Mesendoderm (in vitro differentiated cells): Measurements from ENCODE around the gene UGDH.

Experiments used
- DNase-seq: peaks from one replicate; pipeline ENCODE4 v3.0.0; 2013
- H2AK5ac ChIP-seq: 2 replicates; pipeline ENCODE4 v1.6.1; 2013; ENCODE audit warnings: low read length, inconsistent platforms
- H2BK120ac ChIP-seq: 2 replicates; pipeline ENCODE4 v1.6.1; 2013; ENCODE audit warnings: low read depth, mild to moderate bottlenecking, low read length, moderate library complexity, mixed read lengths
- H2BK15ac ChIP-seq: replicated peaks from 2 replicates; pipeline ENCODE4 v1.6.1; 2013; ENCODE audit warnings: low read depth, mild to moderate bottlenecking, moderate library complexity
- H2BK5ac ChIP-seq: 2 replicates; pipeline ENCODE4 v1.6.1; 2013; ENCODE audit warnings: low read length, inconsistent platforms
- H3K18ac ChIP-seq: 2 replicates; pipeline ENCODE4 v1.6.1; 2013; ENCODE audit warnings: mild to moderate bottlenecking, low read length, mixed read lengths
- H3K23ac ChIP-seq: one replicate; pipeline ENCODE4 v1.6.1; 2013; ENCODE audit warnings: low read length
- H3K27ac ChIP-seq: 2 replicates; pipeline ENCODE4 v1.5.1; 2013; ENCODE audit warnings: low read depth, mild to moderate bottlenecking, inconsistent platforms, low read length, moderate library complexity
- H3K27me3 ChIP-seq: 2 replicates; pipeline ENCODE4 v1.6.1; 2013; ENCODE audit warnings: low read length, control low read depth, mild to moderate bottlenecking, inconsistent platforms; ENCODE audit not compliant: insufficient read depth, poor library complexity
- H3K36me3 ChIP-seq: 2 replicates; pipeline ENCODE4 v1.6.1; 2013; ENCODE audit warnings: low read length, inconsistent platforms; ENCODE audit not compliant: control insufficient read depth, insufficient read depth
- H3K4ac ChIP-seq: one replicate; pipeline ENCODE4 v1.6.1; 2013; ENCODE audit warnings: low read depth, mild to moderate bottlenecking, low read length, moderate library complexity
- H3K4me1 ChIP-seq: 2 replicates; pipeline ENCODE4 v1.6.1; 2013; ENCODE audit warnings: low read depth, low read length, inconsistent platforms; ENCODE audit not compliant: control insufficient read depth
- H3K4me2 ChIP-seq: 2 replicates; pipeline ENCODE4 v1.6.1; 2013; ENCODE audit warnings: low read length
- H3K4me3 ChIP-seq: 2 replicates; pipeline ENCODE4 v1.5.1; 2013; ENCODE audit warnings: mild to moderate bottlenecking, low read length
- H3K56ac ChIP-seq: one replicate; pipeline ENCODE4 v1.6.1; 2013; ENCODE audit warnings: low read length
- H3K79me1 ChIP-seq: 2 replicates; pipeline ENCODE4 v1.6.1; 2013; ENCODE audit warnings: low read length, inconsistent platforms
- H3K79me2 ChIP-seq: 2 replicates; pipeline ENCODE4 v1.6.1; 2013; ENCODE audit warnings: mild to moderate bottlenecking, low read length; ENCODE audit not compliant: control insufficient read depth, insufficient read depth
- H3K9ac ChIP-seq: 2 replicates; pipeline ENCODE4 v1.6.1; 2013; ENCODE audit warnings: low read length, inconsistent platforms
- H4K5ac ChIP-seq: one replicate; pipeline ENCODE4 v1.6.1; 2013; ENCODE audit warnings: low read length
- H4K8ac ChIP-seq: one replicate; pipeline ENCODE4 v1.6.1; 2013; ENCODE audit warnings: low read depth, mild to moderate bottlenecking, control low read depth, low read length, moderate library complexity
- WGBS: extraction: QIAGEN DNeasy Blood & Tissue Kit; methylation state at CpG from one replicate; pipeline ENCODE4 v1.1.7; 2013; ENCODE audit warnings: low lambda C conversion rate, missing lambda C conversion rate; ENCODE audit not compliant: insufficient coverage; ENCODE audit errors: extremely low coverage; 5-methylcytosine and 5-hydroxymethylcytosine counted together

The UGDH gene

DNA sequence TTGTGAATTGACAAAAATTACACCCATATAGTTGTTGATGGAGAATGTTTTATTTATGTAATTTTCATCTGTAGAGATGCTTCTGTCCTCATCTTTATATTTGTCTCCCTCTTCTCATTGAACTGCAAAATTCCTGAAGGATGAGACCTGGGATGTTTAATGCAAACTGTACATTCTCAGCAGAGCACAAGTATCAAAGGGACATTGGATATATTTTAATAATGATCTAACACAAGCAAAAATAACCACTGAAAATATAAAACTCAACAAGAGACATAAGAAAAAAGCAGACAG is 28.6 kb downstream of the UGDH start:
- no peaks in the 10 kb centered on the region for H3K4me1 ChIP-seq
- DNase-seq: no peak
- H2BK120ac ChIP-seq: no peak overlapping the region
- no peak overlapping the region for H3K4ac ChIP-seq
- H3K18ac ChIP-seq: no peak overlapping the region
- no peak overlapping the region for H2BK5ac ChIP-seq
- H2BK15ac ChIP-seq: no peak overlapping the region
- H3K56ac ChIP-seq: no peak overlapping the region
- H3K79me2 ChIP-seq: no peaks in the 10 kb centered on the region
- H3K36me3 ChIP-seq: peaks cover 3% of the 10 kb centered on the region
- no peak overlapping the region for H3K4me3 ChIP-seq
- no peaks in the 10 kb centered on the region for H3K27me3 ChIP-seq
- no peak overlapping the region for H2AK5ac ChIP-seq
- no peak overlapping the region for H3K23ac ChIP-seq
- H4K5ac ChIP-seq: no peak overlapping the region
- H3K9ac ChIP-seq: no peak overlapping the region
- H3K27ac ChIP-seq: no peak overlapping the region
- no peak overlapping the region for H4K8ac ChIP-seq
- H3K4me2 ChIP-seq: no peak overlapping the region
- H3K79me1 ChIP-seq: no peaks in the 10 kb centered on the region

DNA sequence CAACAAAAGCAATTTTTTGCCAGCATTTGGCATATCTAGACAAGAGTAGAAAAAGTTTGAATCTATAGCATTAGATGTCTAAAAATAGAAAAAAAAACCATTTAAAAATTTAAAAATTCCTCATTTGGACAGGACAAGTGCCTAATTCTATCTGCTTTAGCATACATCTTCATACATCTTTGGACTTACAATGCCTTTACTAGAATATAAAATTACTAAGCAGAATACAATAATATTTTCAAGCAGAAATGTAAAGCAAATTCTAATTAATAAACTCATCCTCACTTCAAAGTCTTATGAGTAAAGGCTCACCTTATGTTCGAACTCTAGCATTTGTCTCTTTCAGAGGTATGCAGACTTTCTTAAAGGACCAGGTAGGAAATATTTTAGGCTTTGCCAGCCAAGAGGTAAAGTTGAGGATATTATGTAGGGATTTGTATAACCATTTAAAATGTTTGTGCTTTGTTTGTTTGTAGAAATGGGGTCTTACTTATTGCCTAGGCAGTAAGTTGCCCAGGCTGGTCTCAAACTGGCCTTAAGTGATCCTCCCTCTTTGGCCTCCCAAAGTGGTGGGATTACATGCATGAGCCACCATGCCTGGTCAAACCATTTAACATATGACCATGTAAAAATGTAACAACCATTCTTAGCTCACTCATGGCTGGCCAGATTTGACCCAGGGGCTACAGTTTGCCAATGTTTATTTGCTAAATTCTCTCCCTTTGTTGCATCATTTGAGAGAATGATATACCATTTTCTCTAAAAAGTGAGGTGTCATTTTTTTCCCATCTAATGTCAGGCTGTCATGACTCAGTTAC is 29.1 kb downstream of the UGDH start:
- Histone ChIP-seq H3K4me2 (no peak overlapping the region), H3K79me2 (no peaks in the 10 kb centered on the region), H3K4me1 (no peaks in the 10 kb centered on the region), H2BK15ac (no peak overlapping the region), H3K9ac (no peak overlapping the region), H3K27ac (no peak overlapping the region), H3K18ac (no peak overlapping the region), H2BK120ac (no peak overlapping the region), H3K36me3 (peaks cover under 1% of the 10 kb centered on the region), H3K4me3 (no peak overlapping the region), H3K23ac (no peak overlapping the region), H3K79me1 (no peaks in the 10 kb centered on the region), H2AK5ac (no peak overlapping the region), H3K27me3 (no peaks in the 10 kb centered on the region), H3K56ac (no peak overlapping the region), H3K4ac (no peak overlapping the region), H2BK5ac (no peak overlapping the region), H4K5ac (no peak overlapping the region), H4K8ac (no peak overlapping the region)
- no CpG with 5 or more reads among the region's 1 CpG for WGBS
- no peak for DNase-seq

DNA sequence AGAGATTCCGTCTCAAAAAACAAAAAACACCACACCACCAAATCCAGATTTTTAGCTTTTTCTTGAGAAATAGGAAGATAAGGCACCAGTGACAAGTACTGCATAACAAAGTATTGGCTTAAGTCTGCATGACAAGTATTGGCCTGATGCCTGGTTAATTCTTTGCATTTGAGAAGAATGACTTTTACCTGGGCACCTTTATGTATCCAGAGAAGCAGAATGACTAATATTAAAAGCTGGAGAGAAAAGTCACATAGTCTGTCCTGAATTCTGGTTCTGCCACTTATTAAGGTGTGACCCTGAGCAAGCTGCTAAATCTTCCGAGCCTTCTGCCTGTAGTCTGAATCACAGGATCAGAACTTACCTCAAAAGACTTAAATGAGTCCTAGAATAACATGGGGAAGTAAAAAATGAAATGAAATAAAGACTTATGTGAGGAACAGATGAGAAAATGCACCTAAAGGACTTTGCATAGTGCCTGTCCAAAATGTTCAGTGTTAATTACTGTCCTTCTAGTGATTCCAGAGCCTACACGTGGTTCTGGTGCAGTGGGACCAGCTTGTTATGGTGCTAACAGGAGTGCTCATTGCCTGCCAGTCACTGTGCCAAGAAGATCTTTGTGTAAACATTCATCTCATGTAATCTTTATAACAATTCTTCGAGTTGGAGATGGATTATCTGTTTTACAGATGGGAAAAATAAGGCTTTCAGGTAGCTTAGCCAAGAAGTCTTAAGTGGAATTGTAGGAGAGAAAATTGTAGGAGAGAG is 31.6 kb downstream of the UGDH start:
- WGBS: no CpG with 5 or more reads among the region's 4 CpGs

DNA sequence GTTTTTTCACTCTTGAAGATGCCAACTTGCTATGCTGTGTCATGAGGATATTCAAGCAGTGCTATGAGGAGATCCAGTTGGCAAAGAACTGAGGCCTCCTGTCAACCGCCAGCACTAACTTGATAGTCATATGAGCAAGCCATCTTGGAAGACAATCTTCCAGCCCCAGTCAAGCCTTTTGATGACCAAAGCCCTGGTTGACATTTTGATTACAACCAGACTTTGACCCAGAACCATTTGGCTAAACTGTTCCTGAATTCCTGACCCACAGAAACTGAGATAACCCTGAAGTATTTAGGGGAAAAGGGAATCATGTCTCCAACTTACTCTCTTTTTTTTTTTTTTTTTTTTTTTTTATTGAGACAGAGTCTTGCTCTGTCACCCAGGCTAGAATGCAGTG is 32.9 kb downstream of the UGDH start:
- no peak overlapping the region for H2BK15ac ChIP-seq
- H3K27me3 ChIP-seq: no peaks in the 10 kb centered on the region
- H3K27ac ChIP-seq: no peak overlapping the region
- no peak overlapping the region for H2BK120ac ChIP-seq
- DNase-seq: no peak
- no peak overlapping the region for H3K4ac ChIP-seq
- H3K56ac ChIP-seq: no peak overlapping the region
- WGBS: no CpG with 5 or more reads among the region's 1 CpG
- no peak overlapping the region for H3K4me2 ChIP-seq
- no peak overlapping the region for H2BK5ac ChIP-seq
- no peaks in the 10 kb centered on the region for H3K36me3 ChIP-seq
- no peak overlapping the region for H4K5ac ChIP-seq
- H4K8ac ChIP-seq: no peak overlapping the region
- H3K9ac ChIP-seq: no peak overlapping the region
- no peak overlapping the region for H2AK5ac ChIP-seq
- H3K23ac ChIP-seq: no peak overlapping the region
- H3K79me2 ChIP-seq: no peaks in the 10 kb centered on the region
- no peaks in the 10 kb centered on the region for H3K79me1 ChIP-seq
- no peak overlapping the region for H3K4me3 ChIP-seq
- H3K4me1 ChIP-seq: no peaks in the 10 kb centered on the region
- no peak overlapping the region for H3K18ac ChIP-seq

More for the DNA sequence above, 31.6 kb downstream of the UGDH start:
- Histone ChIP-seq H2BK5ac (no peak overlapping the region), H3K27ac (no peak overlapping the region), H3K18ac (no peak overlapping the region), H3K56ac (no peak overlapping the region), H3K27me3 (no peaks in the 10 kb centered on the region), H2BK15ac (no peak overlapping the region), H3K4me1 (no peaks in the 10 kb centered on the region), H3K23ac (no peak overlapping the region), H3K79me2 (no peaks in the 10 kb centered on the region), H3K4ac (no peak overlapping the region), H2AK5ac (no peak overlapping the region), H4K8ac (no peak overlapping the region), H2BK120ac (no peak overlapping the region), H3K4me3 (no peak overlapping the region), H3K9ac (no peak overlapping the region), H3K36me3 (no peaks in the 10 kb centered on the region), H4K5ac (no peak overlapping the region), H3K4me2 (no peak overlapping the region), H3K79me1 (no peaks in the 10 kb centered on the region)
- no peak for DNase-seq

DNA sequence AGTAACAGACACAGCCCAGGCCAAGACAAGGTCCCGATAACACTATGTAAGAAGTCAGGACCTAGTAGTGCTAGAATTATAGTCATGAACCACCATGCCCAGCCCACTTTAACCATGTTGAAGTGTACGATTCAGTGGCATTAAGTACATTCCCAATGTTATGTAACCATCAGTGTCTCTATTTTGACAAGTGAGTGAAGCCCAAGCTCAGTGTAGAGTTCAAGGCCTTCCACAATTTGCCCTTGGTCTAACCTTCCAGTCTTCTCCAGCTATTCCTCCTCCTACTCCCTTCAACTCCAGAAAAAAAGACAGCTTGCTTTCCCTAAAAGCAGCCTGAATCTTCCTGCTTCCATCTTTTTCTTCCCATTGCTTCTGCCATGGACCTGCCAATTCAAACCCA is 36.9 kb downstream of the UGDH start:
- DNase-seq: no peak
- H3K4ac ChIP-seq: no peak overlapping the region
- H3K4me1 ChIP-seq: no peaks in the 10 kb centered on the region
- no peak overlapping the region for H2BK15ac ChIP-seq
- H3K36me3 ChIP-seq: no peaks in the 10 kb centered on the region
- H4K8ac ChIP-seq: no peak overlapping the region
- H3K23ac ChIP-seq: no peak overlapping the region
- WGBS: no CpG with 5 or more reads among the region's 2 CpGs
- H3K79me2 ChIP-seq: no peaks in the 10 kb centered on the region
- no peak overlapping the region for H2BK5ac ChIP-seq
- H3K4me3 ChIP-seq: no peak overlapping the region
- H2BK120ac ChIP-seq: no peak overlapping the region
- no peak overlapping the region for H3K27ac ChIP-seq
- H4K5ac ChIP-seq: no peak overlapping the region
- H3K4me2 ChIP-seq: no peak overlapping the region
- no peak overlapping the region for H3K9ac ChIP-seq
- H3K18ac ChIP-seq: no peak overlapping the region
- no peak overlapping the region for H3K56ac ChIP-seq
- H2AK5ac ChIP-seq: no peak overlapping the region
- no peaks in the 10 kb centered on the region for H3K79me1 ChIP-seq
- no peaks in the 10 kb centered on the region for H3K27me3 ChIP-seq
